ENCODE results near the gene CD47.

Gene CD47

DNA sequence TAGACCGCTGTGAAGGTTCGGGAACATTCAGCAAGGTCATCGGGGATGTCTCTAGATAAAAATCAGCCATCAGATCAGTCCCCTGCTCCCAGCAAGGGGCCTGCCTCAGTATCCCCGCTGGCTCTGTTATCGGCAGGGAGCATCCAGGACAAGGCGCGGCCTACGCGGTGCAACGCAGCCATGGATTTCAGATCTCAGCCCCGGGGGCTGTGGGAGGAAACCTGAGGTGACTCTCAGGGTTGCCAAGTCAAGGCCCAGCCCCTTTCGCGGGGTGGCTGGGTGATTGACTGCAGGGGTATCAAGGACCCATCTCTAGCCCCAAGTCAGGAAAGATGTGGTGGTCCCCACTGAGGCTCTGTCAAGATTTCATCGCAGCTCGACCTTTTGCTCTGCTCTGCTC is 23.1 kb upstream of the CD47 start:
- Histone ChIP-seq H3K36me3 (ENCODE audit: control insufficient read depth, insufficient read depth, low read length) (no peaks in the 10 kb centered on the region), H3K9me3 (ENCODE audit: control insufficient read depth, insufficient read depth, low read depth, low read length) (no peaks in the 10 kb centered on the region), H3K4me3 (ENCODE audit: low read depth, low read length) (no peak overlapping the region), H3K4me1 (ENCODE audit: control insufficient read depth, insufficient read depth, low read length) (no peaks in the 10 kb centered on the region), H3K9ac (ENCODE audit: low read length) (no peak overlapping the region), H3K27me3 (ENCODE audit: control insufficient read depth, insufficient read depth, low read length) (no peaks in the 10 kb centered on the region), H3K27ac (ENCODE audit: low read depth, low read length) (no peak overlapping the region)

- Histone ChIP-seq H3K4me3 (ENCODE audit: low read depth, low read length) (no peak overlapping the region), H3K27ac (ENCODE audit: low read depth, low read length) (no peak overlapping the region), H3K9me3 (ENCODE audit: control insufficient read depth, insufficient read depth, low read depth, low read length) (no peaks in the 10 kb centered on the region), H3K36me3 (ENCODE audit: control insufficient read depth, insufficient read depth, low read length) (no peaks in the 10 kb centered on the region), H3K27me3 (ENCODE audit: control insufficient read depth, insufficient read depth, low read length) (no peaks in the 10 kb centered on the region), H3K9ac (ENCODE audit: low read length) (no peak overlapping the region), H3K4me1 (ENCODE audit: control insufficient read depth, insufficient read depth, low read length) (no peaks in the 10 kb centered on the region)
These were observed 20.1 kb upstream of the CD47 start for GRCh38 chr3:108110934-108111333.

- no peak overlapping the region for H3K27ac ChIP-seq (ENCODE audit: low read depth, low read length)
- H3K4me3 ChIP-seq (ENCODE audit: low read depth, low read length), result no peak overlapping the region
- H3K27me3 ChIP-seq (ENCODE audit: control insufficient read depth, insufficient read depth, low read length), result no peaks in the 10 kb centered on the region
- no peaks in the 10 kb centered on the region for H3K36me3 ChIP-seq (ENCODE audit: control insufficient read depth, insufficient read depth, low read length)
- H3K9ac ChIP-seq (ENCODE audit: low read length), result no peak overlapping the region
- H3K4me1 ChIP-seq (ENCODE audit: control insufficient read depth, insufficient read depth, low read length), result peaks cover 5% of the 10 kb centered on the region; the same call in 1 of the 2 replicates
- H3K9me3 ChIP-seq (ENCODE audit: control insufficient read depth, insufficient read depth, low read depth, low read length), result no peaks in the 10 kb centered on the region
These were observed 17.6 kb upstream of the CD47 start for GRCh38 chr3:108108416-108108815.

- Histone ChIP-seq H3K27me3 (ENCODE audit: control insufficient read depth, insufficient read depth, low read length) (no peaks in the 10 kb centered on the region), H3K4me1 (ENCODE audit: control insufficient read depth, insufficient read depth, low read length) (peaks cover 7% of the 10 kb centered on the region; the same call in 1 of the 2 replicates), H3K27ac (ENCODE audit: low read depth, low read length) (no peak overlapping the region), H3K4me3 (ENCODE audit: low read depth, low read length) (no peak overlapping the region), H3K9ac (ENCODE audit: low read length) (no peak overlapping the region), H3K36me3 (ENCODE audit: control insufficient read depth, insufficient read depth, low read length) (no peaks in the 10 kb centered on the region), H3K9me3 (ENCODE audit: control insufficient read depth, insufficient read depth, low read depth, low read length) (no peaks in the 10 kb centered on the region)
These were observed 15.6 kb upstream of the CD47 start for GRCh38 chr3:108106449-108106848.

DNA sequence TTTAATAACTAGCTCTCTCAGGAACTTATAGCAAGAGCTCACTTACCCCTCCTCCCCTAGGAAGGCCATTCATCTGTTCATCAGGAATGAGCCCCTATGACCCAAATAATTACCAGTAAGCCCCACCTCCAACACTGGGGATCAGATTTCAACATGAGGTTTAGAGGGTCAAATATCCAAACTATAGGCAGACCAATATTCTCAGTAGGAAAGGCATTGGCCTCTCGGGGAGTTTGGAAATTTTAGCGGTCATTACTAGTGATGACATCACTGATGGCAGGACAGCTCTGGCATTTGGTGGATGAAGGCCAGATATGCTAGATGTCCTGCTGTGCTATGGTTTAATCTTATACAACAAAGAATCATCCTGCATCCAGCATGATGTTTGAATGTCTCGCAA is 15.2 kb upstream of the CD47 start:
- Histone ChIP-seq H3K4me1 (ENCODE audit: control insufficient read depth, insufficient read depth, low read length) (peaks cover 7% of the 10 kb centered on the region; the same call in 1 of the 2 replicates), H3K36me3 (ENCODE audit: control insufficient read depth, insufficient read depth, low read length) (no peaks in the 10 kb centered on the region), H3K27me3 (ENCODE audit: control insufficient read depth, insufficient read depth, low read length) (no peaks in the 10 kb centered on the region), H3K4me3 (ENCODE audit: low read depth, low read length) (no peak overlapping the region), H3K9me3 (ENCODE audit: control insufficient read depth, insufficient read depth, low read depth, low read length) (no peaks in the 10 kb centered on the region), H3K27ac (ENCODE audit: low read depth, low read length) (no peak overlapping the region), H3K9ac (ENCODE audit: low read length) (no peak overlapping the region)

- H3K27ac ChIP-seq (ENCODE audit: low read depth, low read length), result no peak overlapping the region
These were observed 13.3 kb upstream of the CD47 start for GRCh38 chr3:108103886-108104797.

DNA sequence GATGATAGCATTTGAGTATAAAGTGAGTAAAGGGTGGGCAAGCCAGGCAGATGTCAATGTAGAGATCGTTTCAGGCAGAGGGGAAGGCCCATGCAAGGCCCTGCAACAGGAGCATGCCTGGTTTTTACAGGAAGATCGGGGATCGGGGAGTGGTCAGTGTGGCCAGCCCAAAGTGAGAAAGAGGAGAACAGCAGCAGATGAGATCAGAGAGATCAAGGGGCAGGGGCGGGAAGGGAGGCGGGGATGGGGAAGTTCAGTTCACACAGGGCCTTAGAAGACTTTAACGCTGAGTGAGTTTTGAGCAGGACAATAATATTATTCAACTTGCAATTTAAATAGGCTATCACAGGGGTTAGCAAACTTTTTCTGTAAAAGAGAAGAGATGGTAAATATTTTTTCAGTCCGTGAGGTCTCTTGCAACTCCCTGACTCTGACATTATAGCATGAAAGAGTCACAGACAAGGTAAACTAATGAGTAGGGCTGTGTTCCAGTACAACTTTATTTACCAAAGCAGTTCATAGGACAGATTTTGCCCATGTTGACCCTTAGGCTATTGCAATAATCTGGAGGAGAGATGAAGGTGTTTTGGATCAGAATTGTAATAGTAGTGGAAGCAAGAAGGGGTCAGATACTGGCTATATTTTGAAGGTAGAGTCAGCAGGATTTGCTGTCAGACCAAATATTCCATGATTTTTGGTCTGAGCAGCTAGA is 12.4 kb upstream of the CD47 start:
- Histone ChIP-seq H3K4me3 (ENCODE audit: low read depth, low read length) (no peak overlapping the region), H3K27me3 (ENCODE audit: control insufficient read depth, insufficient read depth, low read length) (no peaks in the 10 kb centered on the region), H3K27ac (ENCODE audit: low read depth, low read length) (no peak overlapping the region), H3K36me3 (ENCODE audit: control insufficient read depth, insufficient read depth, low read length) (no peaks in the 10 kb centered on the region), H3K4me1 (ENCODE audit: control insufficient read depth, insufficient read depth, low read length) (peaks cover 7% of the 10 kb centered on the region; the same call in 1 of the 2 replicates), H3K9me3 (ENCODE audit: control insufficient read depth, insufficient read depth, low read depth, low read length) (no peaks in the 10 kb centered on the region), H3K9ac (ENCODE audit: low read length) (no peak overlapping the region)

More at GRCh38 chr3:108103886-108104797, 13.3 kb upstream of the CD47 start:
- Histone ChIP-seq H3K4me3 (ENCODE audit: low read depth, low read length) (no peak overlapping the region), H3K36me3 (ENCODE audit: control insufficient read depth, insufficient read depth, low read length) (no peaks in the 10 kb centered on the region), H3K4me1 (ENCODE audit: control insufficient read depth, insufficient read depth, low read length) (peaks cover 7% of the 10 kb centered on the region; the same call in 1 of the 2 replicates), H3K27me3 (ENCODE audit: control insufficient read depth, insufficient read depth, low read length) (no peaks in the 10 kb centered on the region), H3K9me3 (ENCODE audit: control insufficient read depth, insufficient read depth, low read depth, low read length) (no peaks in the 10 kb centered on the region), H3K9ac (ENCODE audit: low read length) (no peak overlapping the region)

DNA sequence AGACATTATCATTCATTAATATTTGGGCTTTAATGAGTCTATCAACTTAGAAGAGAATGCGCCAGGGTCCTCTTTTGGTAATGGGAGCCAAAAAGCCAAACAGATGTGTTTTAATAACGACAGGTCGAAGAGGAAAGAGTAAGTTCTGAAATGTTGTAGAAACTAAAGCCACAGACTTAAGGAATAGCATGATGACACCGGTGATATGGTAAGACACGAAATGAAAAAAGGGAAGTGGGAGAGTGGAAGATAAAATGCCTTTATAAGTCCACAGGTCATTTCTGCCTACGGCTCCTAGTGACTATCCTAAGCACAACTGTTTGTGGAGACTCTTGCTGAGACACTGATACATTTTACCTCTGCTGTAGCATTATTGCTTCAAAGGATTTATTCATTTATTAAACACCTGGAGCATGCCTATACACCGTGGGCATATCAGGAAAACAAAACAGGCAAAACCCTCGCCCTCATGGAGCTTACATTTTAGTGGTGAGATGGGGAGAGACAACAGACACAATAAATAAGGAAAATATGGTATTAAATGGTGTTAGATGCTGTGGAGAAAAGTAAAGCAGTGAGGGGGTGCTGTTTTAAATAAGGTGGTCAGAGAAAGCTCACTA is 11.7 kb upstream of the CD47 start:
- H3K4me3 ChIP-seq (ENCODE audit: low read depth, low read length), result no peak overlapping the region
- no peak overlapping the region for H3K27ac ChIP-seq (ENCODE audit: low read depth, low read length)
- H3K36me3 ChIP-seq (ENCODE audit: control insufficient read depth, insufficient read depth, low read length), result no peaks in the 10 kb centered on the region
- H3K4me1 ChIP-seq (ENCODE audit: control insufficient read depth, insufficient read depth, low read length), result peaks cover 7% of the 10 kb centered on the region; the same call in 1 of the 2 replicates
- no peaks in the 10 kb centered on the region for H3K27me3 ChIP-seq (ENCODE audit: control insufficient read depth, insufficient read depth, low read length)
- no peak overlapping the region for H3K9ac ChIP-seq (ENCODE audit: low read length)
- H3K9me3 ChIP-seq (ENCODE audit: control insufficient read depth, insufficient read depth, low read depth, low read length), result no peaks in the 10 kb centered on the region

GRCh38 chr3:108100906-108101660 is 10.3 kb upstream of the CD47 start:
- Histone ChIP-seq H3K9me3 (ENCODE audit: control insufficient read depth, insufficient read depth, low read depth, low read length) (no peaks in the 10 kb centered on the region), H3K36me3 (ENCODE audit: control insufficient read depth, insufficient read depth, low read length) (no peaks in the 10 kb centered on the region), H3K27me3 (ENCODE audit: control insufficient read depth, insufficient read depth, low read length) (no peaks in the 10 kb centered on the region), H3K4me3 (ENCODE audit: low read depth, low read length) (no peak overlapping the region), H3K9ac (ENCODE audit: low read length) (no peak overlapping the region), H3K4me1 (ENCODE audit: control insufficient read depth, insufficient read depth, low read length) (peaks cover 7% of the 10 kb centered on the region; the same call in 1 of the 2 replicates), H3K27ac (ENCODE audit: low read depth, low read length) (no peak overlapping the region)

- no peak overlapping the region for H3K4me3 ChIP-seq (ENCODE audit: low read depth, low read length)
- H3K9ac ChIP-seq (ENCODE audit: low read length), result no peak overlapping the region
- H3K36me3 ChIP-seq (ENCODE audit: control insufficient read depth, insufficient read depth, low read length), result no peaks in the 10 kb centered on the region
- no peak overlapping the region for H3K27ac ChIP-seq (ENCODE audit: low read depth, low read length)
- no peaks in the 10 kb centered on the region for H3K9me3 ChIP-seq (ENCODE audit: control insufficient read depth, insufficient read depth, low read depth, low read length)
- H3K4me1 ChIP-seq (ENCODE audit: control insufficient read depth, insufficient read depth, low read length), result peaks cover 7% of the 10 kb centered on the region; the same call in 1 of the 2 replicates
- H3K27me3 ChIP-seq (ENCODE audit: control insufficient read depth, insufficient read depth, low read length), result no peaks in the 10 kb centered on the region
These were observed 9.0 kb upstream of the CD47 start for GRCh38 chr3:108099679-108100428.

Data from HUES6 (cell line).